Panc1 (cell line): ENCODE results near the gene BCORL1. TPM values are rescaled to one million over a fixed set of nuclear protein-coding genes. Genes with fewer than 3 reads are reported as not detected.

Source experiments
- ATAC-seq: fragments of 200-7000 bp; cut with Tn5 transposase; 2 replicates; pipeline ENCODE4 v1.9.1; 2020; ENCODE audit warnings: mild to moderate bottlenecking, moderate library complexity
- BruUV-seq: library from RNA; stranded (reverse); fragments of 400-500 nt; replicated peaks from 2 replicates; lab custom pipeline; 2021; lab: Mats Ljungman, UMichigan
- CTCF ChIA-PET: fragments of 300-600 bp; sonication (Branson Sonifier 250); formaldehyde crosslinking; loops from one replicate; lab custom pipeline; 2022; ENCODE audit warnings: antibody characterized with exemption; lab: Charles Lee
- POLR2A ChIA-PET: fragments of 300-600 bp; sonication (Branson Sonifier 250); formaldehyde crosslinking; loops from one replicate; lab custom pipeline; 2022; ENCODE audit warnings: antibody characterized with exemption; lab: Charles Lee
- DNase-seq: peaks from one replicate; pipeline ENCODE4 v3.0.0-alpha.2; 2010; ENCODE audit warnings: low read depth, low spot score
- H3K27ac ChIP-seq: 2 replicates; pipeline ENCODE4 v1.5.1; 2011; ENCODE audit warnings: mild to moderate bottlenecking, low read length, inconsistent platforms
- H3K27me3 ChIP-seq: fragments of 200-500 bp; sonication (Bioruptor generic); 2 replicates; pipeline ENCODE4 v1.6.0; 2014; ENCODE audit warnings: low read length, inconsistent platforms; ENCODE audit not compliant: control insufficient read depth, insufficient read depth
- H3K36me3 ChIP-seq: fragments of 200-500 bp; sonication (Bioruptor generic); 2 replicates; pipeline ENCODE4 v1.5.1; 2014; ENCODE audit warnings: inconsistent platforms, mild to moderate bottlenecking, low read length, moderate library complexity; ENCODE audit not compliant: control insufficient read depth, insufficient read depth
- H3K4me1 ChIP-seq: 2 replicates; pipeline ENCODE4 v1.5.1; 2011; ENCODE audit warnings: inconsistent platforms, mild to moderate bottlenecking, low read length, moderate library complexity; ENCODE audit not compliant: control insufficient read depth, insufficient read depth
- H3K4me3 ChIP-seq, 2 experiments: 2 replicates each; pipeline ENCODE4 v1.5.1; 2011 to 2012; ENCODE audit warnings: low read depth in 2 of 2, low read length in 2 of 2, mild to moderate bottlenecking in 2 of 2, inconsistent platforms in 1 of 2, moderate library complexity in 1 of 2
- H3K9me3 ChIP-seq: fragments of 200-500 bp; sonication (Bioruptor generic); 2 replicates; pipeline ENCODE4 v1.5.1; 2014; ENCODE audit warnings: low read depth, mild to moderate bottlenecking, inconsistent platforms, low read length, moderate library complexity; ENCODE audit not compliant: control insufficient read depth, insufficient read depth
- CTCF ChIP-seq: fragments of 450-650 bp; IDR thresholded peaks from 2 replicates; pipeline ENCODE4 v1.5.1; 2017; ENCODE audit warnings: mild to moderate bottlenecking
- POLR2AphosphoS5 ChIP-seq: IDR thresholded peaks from 2 replicates; pipeline ENCODE4 v1.6.1; 2012; ENCODE audit warnings: mild to moderate bottlenecking, low read depth, low read length, moderate library complexity
- REST ChIP-seq, 2 experiments: IDR thresholded peaks; 2 replicates each; pipeline ENCODE4 v1.6.1; 2011 to 2012; ENCODE audit warnings: low read depth in 2 of 2, control low read depth in 1 of 2, low read length in 1 of 2, mild to moderate bottlenecking in 1 of 2, moderate library complexity in 1 of 2; ENCODE audit not compliant: insufficient read depth in 1 of 2
- SIN3A ChIP-seq: IDR thresholded peaks from 2 replicates; pipeline ENCODE4 v1.6.1; 2012; ENCODE audit warnings: low read depth, mild to moderate bottlenecking, low read length, moderate library complexity, borderline replicate concordance; ENCODE audit not compliant: insufficient read depth
- TCF7L2 ChIP-seq: IDR thresholded peaks from 2 replicates; pipeline ENCODE4 v1.6.1; 2011; ENCODE audit warnings: mild to moderate bottlenecking, low read depth, low read length, inconsistent platforms
- in situ Hi-C: cut with HindIII; loops from 2 replicates; pipeline ENCODE4 v1.10.0; 2016; ENCODE audit warnings: low sequenced_read_pairs, low pct_unique_long_range_greater_than_20kb
- intact Hi-C: fragments of 100-400 bp; cut with micrococcal nuclease; formaldehyde crosslinking; loops from one replicate; pipeline ENCODE4 v1.10.0; 2022; ENCODE audit not compliant: unreplicated experiment
- total RNA-seq: library from RNA; stranded (reverse); gene quantifications from one replicate; pipeline ENCODE4 v1.2.1, GENCODE V29; 2021; ENCODE audit not compliant: unreplicated experiment

BCORL1 gene
- total RNA-seq, 1 experiment from 2014 or later, result 67.4 TPM

GRCh38 chrX:130083107-130083490, 100.7 kb downstream of the BCORL1 start:
- Histone ChIP-seq H3K27ac (no peak overlapping the region), H3K36me3 (no peaks in the 10 kb centered on the region), H3K4me3 (no peak overlapping the region), H3K9me3 (no peaks in the 10 kb centered on the region), H3K4me1 (peaks cover 42% of the 10 kb centered on the region), H3K27me3 (no peaks in the 10 kb centered on the region)
- POLR2A ChIA-PET, result no interaction called here
- no TSS peak for BruUV-seq
- intact Hi-C loops (no loop called here), in situ Hi-C loops (no loop called here)
- ATAC-seq, result no peak
- CTCF ChIA-PET, result no interaction called here
- TF ChIP-seq CTCF (no peak), SIN3A (no peak), TCF7L2 (no peak), POLR2AphosphoS5 (no peak), REST (IDR thresholded peaks at IDR 0.05; ENCODE audit: insufficient read depth in 1 of 2, low read depth in 2 of 2, low read length in 1 of 2) (no peak)
- no peak for DNase-seq

- H3K9me3 ChIP-seq, result no peaks in the 10 kb centered on the region
- DNase-seq (no peak), ATAC-seq (no peak)
- POLR2A ChIA-PET, result no interaction called here
- no peak overlapping the region; the same call in 1 of the 2 replicates for H3K27ac ChIP-seq
- no peaks in the 10 kb centered on the region for H3K36me3 ChIP-seq
- in situ Hi-C loops, result no loop called here
- H3K4me3 ChIP-seq, result no peak overlapping the region
- no peak for TF ChIP-seq POLR2AphosphoS5
- no peak for TF ChIP-seq CTCF
- TF ChIP-seq SIN3A, result no peak
- no peak for TF ChIP-seq REST (IDR thresholded peaks at IDR 0.05; ENCODE audit: insufficient read depth in 1 of 2, low read depth in 2 of 2, low read length in 1 of 2)
- no peak for TF ChIP-seq TCF7L2
- intact Hi-C loops, result no loop called here
- BruUV-seq, result no TSS peak
- CTCF ChIA-PET, result no interaction called here
- peaks cover 42% of the 10 kb centered on the region for H3K4me1 ChIP-seq
- H3K27me3 ChIP-seq, result no peaks in the 10 kb centered on the region
These were observed 101.4 kb downstream of the BCORL1 start for GRCh38 chrX:130083656-130084382.
